ENCODE measurements around the gene TBC1D26. TPM values are rescaled to one million over a fixed set of nuclear protein-coding genes. Genes with fewer than 3 reads are reported as not detected.
"Not testable (repeated sequence)": the region's sequence is repeated elsewhere in the genome, so short reads cannot be mapped to it uniquely, and the experiment has no call there.

TBC1D26 gene
- total RNA-seq, 2 experiments from 2014 or later, result 0.23 TPM; not detected in 1

- H3K27me3 Mint-ChIP-seq (ENCODE audit: low read depth); CTCF ChIA-PET: not testable (repeated sequence)
Measured at GRCh38 chr17:15768865-15769533, 36.9 kb downstream of the TBC1D26 start.

DNA sequence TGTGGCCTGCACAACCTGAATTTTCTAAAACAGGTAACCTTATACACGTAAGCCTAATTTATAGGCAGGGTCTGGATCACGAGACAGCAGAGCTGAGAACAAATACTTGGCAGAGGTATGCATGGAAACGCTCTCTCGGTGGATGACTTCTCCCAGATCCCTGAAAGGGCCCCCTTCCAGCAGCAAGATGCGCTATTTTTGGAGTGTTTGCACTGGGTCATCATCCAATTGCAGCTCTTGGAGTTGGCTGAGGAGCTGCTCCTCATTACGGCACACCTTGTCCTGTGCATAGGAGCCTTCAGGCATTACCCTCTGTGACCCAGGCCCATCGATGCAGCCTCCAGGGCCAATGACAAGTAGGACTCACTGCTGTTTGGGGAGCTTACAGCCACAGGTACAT lies 38.6 kb downstream of the TBC1D26 start:
- H3K4me3 Mint-ChIP-seq; ATAC-seq; H3K4me1 Mint-ChIP-seq (ENCODE audit: low read depth); DNase-seq; CTCF ChIA-PET; H3K27ac Mint-ChIP-seq; H3K9me3 Mint-ChIP-seq (ENCODE audit: insufficient read depth); H3K36me3 Mint-ChIP-seq (ENCODE audit: low read depth); POLR2A ChIA-PET: not testable (repeated sequence)
- H3K27me3 Mint-ChIP-seq (ENCODE audit: low read depth), result peaks cover 13% of the 10 kb centered on the region

More at GRCh38 chr17:15768865-15769533, 36.9 kb downstream of the TBC1D26 start:
- H3K27ac Mint-ChIP-seq; H3K4me1 Mint-ChIP-seq (ENCODE audit: low read depth); H3K4me3 Mint-ChIP-seq; DNase-seq; H3K9me3 Mint-ChIP-seq (ENCODE audit: insufficient read depth); POLR2A ChIA-PET; H3K36me3 Mint-ChIP-seq (ENCODE audit: low read depth); ATAC-seq: not testable (repeated sequence)

DNA sequence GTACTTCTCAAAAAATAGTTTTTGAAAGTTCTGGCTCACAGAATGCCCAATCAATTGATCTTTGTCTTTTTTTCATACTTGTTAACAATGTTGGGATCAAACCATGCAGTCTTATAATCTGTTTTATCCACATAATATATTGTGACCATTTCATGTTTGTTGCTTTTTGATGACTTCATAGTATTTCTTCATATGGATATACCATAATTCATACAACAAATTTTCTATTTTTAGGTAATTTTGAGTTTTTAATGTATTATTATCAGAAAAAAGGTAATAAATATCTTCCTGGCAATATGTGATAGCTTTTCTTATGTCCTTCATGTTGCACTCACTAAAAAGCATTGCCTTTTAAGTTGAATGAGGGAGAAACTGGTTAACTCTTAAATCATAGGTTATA lies 44.8 kb downstream of the TBC1D26 start:
- Mint-ChIP-seq H3K27ac (no peak overlapping the region), H3K4me1 (ENCODE audit: low read depth) (no peaks in the 10 kb centered on the region), H3K36me3 (ENCODE audit: low read depth) (no peaks in the 10 kb centered on the region), H3K9me3 (ENCODE audit: insufficient read depth) (peaks cover 22% of the 10 kb centered on the region), H3K27me3 (ENCODE audit: low read depth) (peaks cover 21% of the 10 kb centered on the region), H3K4me3 (no peak overlapping the region)
- ChIA-PET CTCF (no interaction called here), POLR2A (no interaction called here)
- DNase-seq, result no peak
- ATAC-seq, result no peak

- CTCF ChIA-PET, result no interaction called here
- peaks cover 22% of the 10 kb centered on the region for H3K9me3 Mint-ChIP-seq (ENCODE audit: insufficient read depth)
- no peak for ATAC-seq
Measured at GRCh38 chr17:15777297-15777696, 45.2 kb downstream of the TBC1D26 start.

DNA sequence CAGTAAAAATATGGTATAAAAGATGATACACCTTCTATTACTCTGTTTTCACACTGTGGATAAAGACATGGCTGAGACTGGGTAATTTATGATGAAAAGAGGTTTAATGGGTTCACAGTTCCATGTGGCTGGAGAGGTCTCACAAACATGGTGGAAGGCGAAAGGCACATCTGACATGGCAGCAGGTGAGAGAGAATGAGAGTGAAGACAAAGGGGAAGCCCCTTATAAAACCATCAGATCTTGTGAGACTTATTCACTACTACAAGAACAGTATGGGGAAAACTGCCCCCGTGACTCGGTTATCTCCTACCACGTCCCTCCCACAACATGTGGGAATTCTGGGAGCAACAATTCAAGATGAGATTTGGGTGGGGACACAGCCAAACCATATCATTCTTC lies 45.6 kb downstream of the TBC1D26 start:
- ChIA-PET POLR2A (no interaction called here), CTCF (no interaction called here)
- Mint-ChIP-seq H3K27ac (no peak overlapping the region), H3K9me3 (ENCODE audit: insufficient read depth) (peaks cover 22% of the 10 kb centered on the region), H3K27me3 (ENCODE audit: low read depth) (peaks cover 26% of the 10 kb centered on the region), H3K4me3 (no peak overlapping the region), H3K36me3 (ENCODE audit: low read depth) (no peaks in the 10 kb centered on the region), H3K4me1 (ENCODE audit: low read depth) (no peaks in the 10 kb centered on the region)
- no peak for DNase-seq
- ATAC-seq, result no peak

More at GRCh38 chr17:15777297-15777696, 45.2 kb downstream of the TBC1D26 start:
- no peak overlapping the region for H3K4me3 Mint-ChIP-seq
- no peaks in the 10 kb centered on the region for H3K4me1 Mint-ChIP-seq (ENCODE audit: low read depth)
- DNase-seq, result no peak
- H3K27me3 Mint-ChIP-seq (ENCODE audit: low read depth), result peaks cover 25% of the 10 kb centered on the region
- no peaks in the 10 kb centered on the region for H3K36me3 Mint-ChIP-seq (ENCODE audit: low read depth)
- H3K27ac Mint-ChIP-seq, result no peak overlapping the region
- POLR2A ChIA-PET, result no interaction called here

DNA sequence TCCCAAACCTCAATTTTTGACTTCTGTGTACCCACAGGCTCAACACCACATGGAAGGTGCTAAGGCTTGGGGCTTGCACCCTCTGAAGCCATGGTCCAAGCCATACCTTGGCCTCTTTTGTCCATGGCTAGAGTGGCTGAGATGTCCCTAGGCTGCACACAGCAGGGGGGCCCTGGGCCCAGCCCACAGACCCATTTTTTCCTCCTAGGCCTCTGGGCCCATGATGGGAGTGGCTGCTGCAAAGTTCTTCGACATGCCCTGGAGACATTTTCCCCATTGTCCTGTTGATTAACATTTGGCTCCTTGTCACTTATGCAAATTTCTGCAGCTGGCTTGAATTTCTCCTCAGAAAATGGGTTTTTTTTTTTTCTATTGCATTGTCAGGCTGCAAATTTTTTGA lies 47.0 kb downstream of the TBC1D26 start:
- no peak for DNase-seq
- Mint-ChIP-seq H3K4me3 (no peak overlapping the region), H3K36me3 (ENCODE audit: low read depth) (no peaks in the 10 kb centered on the region), H3K27ac (no peak overlapping the region), H3K9me3 (ENCODE audit: insufficient read depth) (peaks cover 22% of the 10 kb centered on the region), H3K4me1 (ENCODE audit: low read depth) (no peaks in the 10 kb centered on the region), H3K27me3 (ENCODE audit: low read depth) (peaks cover 32% of the 10 kb centered on the region)
- POLR2A ChIA-PET, result no interaction called here
- CTCF ChIA-PET, result no interaction called here
- no peak for ATAC-seq

DNA sequence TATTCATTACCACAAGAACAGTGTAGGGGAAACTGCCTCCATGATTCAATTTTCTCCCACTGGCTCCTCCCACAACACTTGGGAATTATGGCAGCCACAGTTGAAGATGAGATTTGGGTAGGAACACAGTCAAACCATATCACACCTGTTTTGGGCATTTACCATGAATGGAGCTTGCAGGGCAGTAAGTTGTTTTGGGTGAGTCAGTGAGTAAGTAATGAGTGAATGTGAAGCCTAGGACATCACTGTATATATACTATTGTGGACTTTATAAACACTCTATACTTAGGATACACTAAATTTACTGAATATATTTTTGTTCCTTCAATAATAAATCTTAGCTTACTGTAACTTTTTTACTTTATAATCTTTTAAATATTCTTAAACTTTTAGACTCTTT lies 48.1 kb downstream of the TBC1D26 start:
- Mint-ChIP-seq H3K4me3 (no peak overlapping the region), H3K36me3 (ENCODE audit: low read depth) (no peaks in the 10 kb centered on the region), H3K27ac (no peak overlapping the region), H3K9me3 (ENCODE audit: insufficient read depth) (peaks cover 18% of the 10 kb centered on the region), H3K4me1 (ENCODE audit: low read depth) (peaks cover under 1% of the 10 kb centered on the region), H3K27me3 (ENCODE audit: low read depth) (peaks cover 35% of the 10 kb centered on the region)
- ATAC-seq (no peak), DNase-seq (no peak)
- POLR2A ChIA-PET, result no interaction called here
- CTCF ChIA-PET, result no interaction called here

DNA sequence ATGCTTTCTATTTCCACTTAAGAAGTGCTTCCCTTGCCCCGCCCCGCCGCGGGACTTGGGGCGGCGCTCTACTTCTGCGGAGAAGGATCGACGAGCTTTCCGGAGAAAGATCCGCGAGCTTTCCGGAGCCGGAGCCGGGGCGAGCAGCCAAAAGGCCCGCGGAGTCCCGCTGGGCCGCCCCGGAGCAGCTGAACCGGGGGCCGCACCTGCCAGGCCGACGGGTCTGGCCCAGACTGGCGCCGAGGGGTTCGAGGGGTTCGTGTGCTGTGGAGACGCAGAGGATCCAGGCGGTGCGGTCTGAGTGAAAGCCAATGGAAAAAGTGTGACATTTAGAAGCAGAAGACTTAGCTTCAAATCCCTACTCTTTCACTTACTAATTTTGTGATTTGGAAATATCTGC lies 50.8 kb downstream of the TBC1D26 start:
- H3K27me3 Mint-ChIP-seq (ENCODE audit: low read depth), result peaks cover 27% of the 10 kb centered on the region
- no peak overlapping the region for H3K4me3 Mint-ChIP-seq
- ChIA-PET CTCF (no interaction called here), POLR2A (no interaction called here)
- DNase-seq (peak; percentile 26), ATAC-seq (no peak)
- no peaks in the 10 kb centered on the region for H3K36me3 Mint-ChIP-seq (ENCODE audit: low read depth)
- H3K27ac Mint-ChIP-seq, result no peak overlapping the region
- peaks cover 6% of the 10 kb centered on the region for H3K4me1 Mint-ChIP-seq (ENCODE audit: low read depth)
- peaks cover 8% of the 10 kb centered on the region for H3K9me3 Mint-ChIP-seq (ENCODE audit: insufficient read depth)

DNA sequence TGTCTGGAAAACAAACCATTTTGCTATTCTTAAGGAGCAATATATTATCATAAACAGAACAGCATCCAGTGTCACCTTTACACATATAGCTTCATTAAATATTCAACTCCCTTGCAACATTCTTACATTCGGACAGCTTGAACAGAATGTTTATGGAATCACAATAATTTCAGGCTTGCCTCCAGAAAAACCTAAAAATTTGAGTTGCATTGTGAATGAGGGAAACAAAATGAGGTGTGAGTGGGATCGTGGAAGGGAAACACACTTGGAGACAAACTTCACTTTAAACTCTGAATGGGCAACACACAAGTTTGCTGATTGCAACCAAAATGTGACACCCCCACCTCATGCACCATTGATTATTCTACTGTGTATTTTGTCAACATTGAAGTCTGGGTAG lies 51.4 kb downstream of the TBC1D26 start:
- Mint-ChIP-seq H3K27me3 (ENCODE audit: low read depth) (peaks cover 27% of the 10 kb centered on the region), H3K9me3 (ENCODE audit: insufficient read depth) (peaks cover 8% of the 10 kb centered on the region), H3K27ac (no peak overlapping the region), H3K4me1 (ENCODE audit: low read depth) (peaks cover 6% of the 10 kb centered on the region), H3K4me3 (no peak overlapping the region), H3K36me3 (ENCODE audit: low read depth) (no peaks in the 10 kb centered on the region)
- POLR2A ChIA-PET, result no interaction called here
- ATAC-seq (no peak), DNase-seq (no peak)
- CTCF ChIA-PET, result no interaction called here

GRCh38 chr17:15784351-15784750 lies 52.3 kb downstream of the TBC1D26 start:
- H3K27me3 Mint-ChIP-seq (ENCODE audit: low read depth), result peaks cover 27% of the 10 kb centered on the region
- DNase-seq; H3K9me3 Mint-ChIP-seq (ENCODE audit: insufficient read depth); H3K36me3 Mint-ChIP-seq (ENCODE audit: low read depth); CTCF ChIA-PET; H3K27ac Mint-ChIP-seq; H3K4me1 Mint-ChIP-seq (ENCODE audit: low read depth); H3K4me3 Mint-ChIP-seq; POLR2A ChIA-PET; ATAC-seq: not testable (repeated sequence)

- ATAC-seq; H3K27ac Mint-ChIP-seq; POLR2A ChIA-PET; DNase-seq; H3K36me3 Mint-ChIP-seq (ENCODE audit: low read depth); CTCF ChIA-PET; H3K4me3 Mint-ChIP-seq; H3K4me1 Mint-ChIP-seq (ENCODE audit: low read depth); H3K9me3 Mint-ChIP-seq (ENCODE audit: insufficient read depth): not testable (repeated sequence)
- peaks cover 21% of the 10 kb centered on the region for H3K27me3 Mint-ChIP-seq (ENCODE audit: low read depth)
Measured at GRCh38 chr17:15787363-15788075, 55.4 kb downstream of the TBC1D26 start.

DNA sequence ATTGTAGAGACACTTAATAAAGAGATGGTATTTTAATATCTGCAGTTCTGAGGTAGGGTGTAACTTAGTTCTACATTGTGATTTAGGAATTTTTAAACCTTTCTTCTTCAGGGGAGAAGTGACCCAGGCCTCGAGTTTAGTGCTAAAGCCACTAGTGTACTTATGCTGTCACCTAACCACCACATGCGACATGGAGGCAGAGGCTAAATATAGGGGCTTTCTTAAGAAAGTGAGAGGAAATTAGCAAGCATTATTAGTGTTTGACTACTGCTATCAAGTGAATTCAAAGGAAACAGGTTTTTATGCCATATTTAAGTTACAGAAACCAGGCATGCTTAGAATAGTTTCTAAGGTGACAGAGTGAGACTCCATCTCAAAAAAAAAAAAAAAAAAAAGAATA lies 56.3 kb downstream of the TBC1D26 start:
- H3K36me3 Mint-ChIP-seq (ENCODE audit: low read depth); ATAC-seq; H3K9me3 Mint-ChIP-seq (ENCODE audit: insufficient read depth); POLR2A ChIA-PET; H3K4me3 Mint-ChIP-seq; CTCF ChIA-PET; H3K27ac Mint-ChIP-seq; H3K4me1 Mint-ChIP-seq (ENCODE audit: low read depth); DNase-seq: not testable (repeated sequence)
- H3K27me3 Mint-ChIP-seq (ENCODE audit: low read depth), result peaks cover 17% of the 10 kb centered on the region
